ENCODE measurements around the gene CRYBG3.

GRCh38 chr3:97793420-97794019, 28.3 kb upstream of the CRYBG3 start:
- TF ChIP-seq CTCF (IDR thresholded peaks at IDR 0.05; ENCODE audit: low read depth, low read length, missing input control) = peak; percentile 79
- TF ChIP-seq SP1 (IDR thresholded peaks at IDR 0.05) = no peak
